ENCODE measurements around the gene CCNYL1. TPM values are rescaled to one million over a fixed set of nuclear protein-coding genes. Genes with fewer than 3 reads are reported as not detected.

CCNYL1 gene
- total and polyA plus RNA-seq, 12 donors: 3.6 to 16.1 (median 9.1) TPM

DNA sequence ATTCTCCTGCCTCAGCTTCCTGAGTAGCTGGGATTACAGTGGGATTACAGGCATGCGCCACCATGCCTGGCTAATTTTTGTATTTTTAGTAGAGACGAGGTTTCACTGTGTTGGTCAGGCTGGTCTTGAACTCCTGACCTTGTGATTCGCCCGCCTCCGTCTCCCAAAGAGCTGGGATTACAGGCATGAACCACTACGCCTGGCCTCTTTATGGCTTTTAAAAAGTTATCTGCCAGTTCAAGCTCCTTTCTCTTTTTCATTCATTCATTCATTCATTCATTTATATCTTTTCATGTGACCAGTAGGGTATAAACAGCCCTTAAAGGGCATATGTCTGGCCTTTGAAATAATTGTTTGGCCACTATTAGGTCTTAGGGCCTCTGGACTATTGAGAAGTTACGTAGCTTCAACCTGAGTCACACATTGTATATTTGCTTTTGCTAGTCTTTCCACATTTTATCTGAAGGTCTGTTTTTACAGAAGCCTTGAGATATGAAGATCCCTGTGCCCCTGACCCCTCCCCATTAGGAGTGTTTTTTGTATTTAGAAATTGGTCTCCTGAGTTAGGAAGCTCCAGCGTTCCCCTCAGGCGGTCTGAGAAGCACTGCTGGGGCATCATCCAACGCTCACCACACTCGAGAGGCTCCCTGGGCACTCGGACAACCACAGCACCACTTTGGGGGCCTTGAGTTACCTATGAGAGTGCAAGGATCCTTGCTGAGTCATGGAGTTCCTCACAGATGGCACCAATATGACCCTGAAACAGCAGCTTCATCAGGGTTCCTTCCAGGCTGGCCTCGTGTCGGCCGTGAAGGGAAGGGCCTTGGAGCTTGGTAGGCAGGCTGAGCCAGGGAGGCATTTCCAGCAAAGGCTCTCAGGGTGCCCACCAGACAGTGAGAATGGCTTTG lies 36.5 kb downstream of the CCNYL1 start:
- Histone ChIP-seq H3K36me3 (peaks cover 0 to 90% (median 7%) of the 10 kb centered on the region in 9 donors), H3K27ac (no peak overlapping the region), H3K9me3 (no peaks in the 10 kb centered on the region), H3K4me1 (no peaks in the 10 kb centered on the region), H3K27me3 (no peaks in the 10 kb centered on the region), H3K4me3 (no peak overlapping the region)
- DNase-seq: no peak
- intact Hi-C loops (cut with DNase I): loop anchor here (2.0 to 10.0 kb wide), 9 partner anchors 224 to 327 kb away; no protein-coding TSS in a partner anchor
- TF ChIP-seq, protein P1, sequence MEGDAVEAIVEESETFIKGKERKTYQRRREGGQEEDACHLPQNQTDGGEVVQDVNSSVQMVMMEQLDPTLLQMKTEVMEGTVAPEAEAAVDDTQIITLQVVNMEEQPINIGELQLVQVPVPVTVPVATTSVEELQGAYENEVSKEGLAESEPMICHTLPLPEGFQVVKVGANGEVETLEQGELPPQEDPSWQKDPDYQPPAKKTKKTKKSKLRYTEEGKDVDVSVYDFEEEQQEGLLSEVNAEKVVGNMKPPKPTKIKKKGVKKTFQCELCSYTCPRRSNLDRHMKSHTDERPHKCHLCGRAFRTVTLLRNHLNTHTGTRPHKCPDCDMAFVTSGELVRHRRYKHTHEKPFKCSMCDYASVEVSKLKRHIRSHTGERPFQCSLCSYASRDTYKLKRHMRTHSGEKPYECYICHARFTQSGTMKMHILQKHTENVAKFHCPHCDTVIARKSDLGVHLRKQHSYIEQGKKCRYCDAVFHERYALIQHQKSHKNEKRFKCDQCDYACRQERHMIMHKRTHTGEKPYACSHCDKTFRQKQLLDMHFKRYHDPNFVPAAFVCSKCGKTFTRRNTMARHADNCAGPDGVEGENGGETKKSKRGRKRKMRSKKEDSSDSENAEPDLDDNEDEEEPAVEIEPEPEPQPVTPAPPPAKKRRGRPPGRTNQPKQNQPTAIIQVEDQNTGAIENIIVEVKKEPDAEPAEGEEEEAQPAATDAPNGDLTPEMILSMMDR (IDR thresholded peaks at IDR 0.05): no peak
- WGBS, 2 donors: 91 to 95% methylated on average over 15 of the region's 15 CpGs
- ATAC-seq: no peak

DNA sequence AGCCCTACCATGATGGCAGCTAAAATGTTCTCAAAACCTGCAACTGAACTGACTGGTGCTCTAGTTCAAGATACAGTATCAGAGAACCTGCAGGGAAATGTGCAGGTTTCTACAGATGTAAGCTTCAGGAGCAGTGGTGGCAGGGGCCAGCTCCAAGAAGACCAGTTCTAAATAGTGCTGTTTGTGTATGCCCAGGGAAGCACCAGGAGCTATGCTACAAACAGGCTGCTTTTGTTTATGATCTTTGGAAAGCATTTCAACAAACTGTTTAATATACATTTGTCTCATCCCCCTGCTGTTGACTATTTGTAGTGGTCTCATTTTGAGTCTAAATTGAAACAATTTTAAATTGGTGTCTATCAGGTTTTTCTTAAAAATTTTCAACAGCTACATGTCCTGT lies 37.6 kb downstream of the CCNYL1 start:
- no peaks in the 10 kb centered on the region for H3K4me1 ChIP-seq
- intact Hi-C loops (cut with DNase I): loop anchor here (5.0 to 10.0 kb wide), 7 partner anchors 223 to 326 kb away; no protein-coding TSS in a partner anchor
- peaks cover 0 to 90% (median 2%) of the 10 kb centered on the region in 9 donors for H3K36me3 ChIP-seq
- TF ChIP-seq, protein P1 (IDR thresholded peaks at IDR 0.05): no peak
- H3K27me3 ChIP-seq: no peaks in the 10 kb centered on the region
- no peaks in the 10 kb centered on the region for H3K9me3 ChIP-seq
- DNase-seq (no peak), ATAC-seq (no peak)
- H3K4me3 ChIP-seq: no peak overlapping the region
- no peak overlapping the region for H3K27ac ChIP-seq

DNA sequence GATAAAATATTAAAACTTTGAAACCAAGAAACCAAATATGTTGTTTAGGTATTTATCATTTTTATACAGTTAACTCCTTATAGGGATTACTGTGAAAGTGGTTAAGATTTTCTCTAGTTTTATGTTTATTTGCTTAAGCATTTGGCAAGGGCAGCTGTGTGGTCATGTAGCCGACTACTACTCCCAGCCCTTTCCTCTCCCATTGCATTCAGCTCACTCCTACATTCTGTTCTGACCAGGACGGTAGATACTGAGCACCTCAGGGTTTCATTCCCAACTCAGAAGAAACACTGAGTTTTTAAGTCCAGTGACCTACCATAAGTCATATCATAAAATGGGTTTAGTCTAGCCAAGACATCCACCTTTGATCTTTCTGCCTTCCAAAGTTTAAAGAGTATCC lies 38.4 kb downstream of the CCNYL1 start:
- no peak overlapping the region for H3K4me3 ChIP-seq
- H3K4me1 ChIP-seq: no peaks in the 10 kb centered on the region
- no peak overlapping the region for H3K27ac ChIP-seq
- 73 to 79% methylated on average over 2 of the region's 2 CpGs for WGBS, 2 donors
- peaks cover 0 to 90% (median 2%) of the 10 kb centered on the region in 9 donors for H3K36me3 ChIP-seq
- TF ChIP-seq, protein P1 (IDR thresholded peaks at IDR 0.05): no peak
- no peak for ATAC-seq
- no peaks in the 10 kb centered on the region for H3K27me3 ChIP-seq
- no peaks in the 10 kb centered on the region for H3K9me3 ChIP-seq
- DNase-seq: no peak
- intact Hi-C loops (cut with DNase I): loop anchor here (5.0 to 10.0 kb wide), 7 partner anchors 222 to 325 kb away; no protein-coding TSS in a partner anchor

DNA sequence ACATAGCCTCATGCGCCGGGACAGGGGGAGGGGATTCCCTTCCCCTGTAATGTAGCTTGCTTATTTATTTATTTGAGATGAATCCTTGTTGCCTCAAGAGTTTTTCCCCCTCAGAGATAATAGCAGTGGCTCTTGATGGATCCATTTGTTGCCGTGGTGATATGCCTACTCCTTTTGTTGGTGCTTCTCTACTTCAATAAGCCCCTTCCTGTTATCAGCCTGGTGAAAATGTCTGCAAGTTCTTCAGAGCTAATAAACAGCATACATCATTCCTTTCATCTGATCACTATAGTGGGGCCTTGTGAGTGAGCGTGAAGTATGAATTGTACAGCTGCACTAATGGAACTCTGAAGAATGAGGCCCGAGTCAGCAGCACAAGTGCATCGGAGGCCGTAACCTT lies 38.9 kb downstream of the CCNYL1 start:
- Histone ChIP-seq H3K4me3 (no peak overlapping the region), H3K27ac (no peak overlapping the region), H3K36me3 (peaks cover 0 to 90% (median 2%) of the 10 kb centered on the region in 9 donors), H3K4me1 (no peaks in the 10 kb centered on the region), H3K9me3 (no peaks in the 10 kb centered on the region), H3K27me3 (no peaks in the 10 kb centered on the region)
- ATAC-seq (no peak), DNase-seq (no peak)
- intact Hi-C loops (cut with DNase I): no loop called here
- TF ChIP-seq, protein P1 (IDR thresholded peaks at IDR 0.05): no peak
- 81 to 89% methylated on average over 7 of the region's 7 CpGs for WGBS, 2 donors
